ENCODE data around the gene CFAP74.

The CFAP74 gene

DNA sequence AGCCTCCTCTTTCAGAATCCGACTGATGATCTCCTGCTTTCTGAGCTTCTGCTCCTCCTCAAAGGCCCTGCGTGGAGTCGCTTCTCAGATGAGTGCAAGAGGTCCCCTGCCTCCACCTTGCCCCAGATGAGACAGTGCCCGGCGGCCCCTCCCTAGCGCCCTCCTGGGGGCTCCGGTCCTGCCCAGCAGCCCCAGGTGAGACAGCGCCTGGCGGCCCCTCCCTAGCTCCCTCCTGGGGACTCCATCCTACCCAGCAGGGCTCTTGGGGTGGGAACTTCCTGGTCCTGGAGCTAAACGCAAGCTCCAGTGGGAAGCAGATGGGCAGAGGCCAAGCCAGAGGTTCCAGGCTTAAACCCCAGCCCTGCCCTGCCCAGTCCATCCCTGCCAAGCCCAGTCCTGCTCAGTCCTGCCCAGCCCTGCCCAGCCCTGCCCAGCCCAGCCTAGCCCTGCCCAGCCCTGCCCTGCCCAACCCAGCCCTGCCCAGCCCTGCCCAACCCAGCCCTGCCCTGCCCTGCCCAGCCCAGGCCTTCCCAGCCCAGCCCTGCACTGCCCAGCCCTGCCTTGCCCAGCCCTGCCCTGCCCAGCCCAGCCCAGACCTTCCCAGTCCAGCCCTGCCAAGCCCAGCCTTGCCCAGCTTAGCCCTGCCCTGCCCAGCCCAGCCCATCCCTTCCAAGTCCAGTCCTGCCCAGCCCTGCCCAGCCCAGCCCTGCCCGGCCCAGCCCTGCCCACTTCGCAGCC, 34.6 kb downstream of the CFAP74 start:
- ATAC-seq (ENCODE audit: insufficient read depth, low read depth): no peak
- TF ChIP-seq, protein P1, sequence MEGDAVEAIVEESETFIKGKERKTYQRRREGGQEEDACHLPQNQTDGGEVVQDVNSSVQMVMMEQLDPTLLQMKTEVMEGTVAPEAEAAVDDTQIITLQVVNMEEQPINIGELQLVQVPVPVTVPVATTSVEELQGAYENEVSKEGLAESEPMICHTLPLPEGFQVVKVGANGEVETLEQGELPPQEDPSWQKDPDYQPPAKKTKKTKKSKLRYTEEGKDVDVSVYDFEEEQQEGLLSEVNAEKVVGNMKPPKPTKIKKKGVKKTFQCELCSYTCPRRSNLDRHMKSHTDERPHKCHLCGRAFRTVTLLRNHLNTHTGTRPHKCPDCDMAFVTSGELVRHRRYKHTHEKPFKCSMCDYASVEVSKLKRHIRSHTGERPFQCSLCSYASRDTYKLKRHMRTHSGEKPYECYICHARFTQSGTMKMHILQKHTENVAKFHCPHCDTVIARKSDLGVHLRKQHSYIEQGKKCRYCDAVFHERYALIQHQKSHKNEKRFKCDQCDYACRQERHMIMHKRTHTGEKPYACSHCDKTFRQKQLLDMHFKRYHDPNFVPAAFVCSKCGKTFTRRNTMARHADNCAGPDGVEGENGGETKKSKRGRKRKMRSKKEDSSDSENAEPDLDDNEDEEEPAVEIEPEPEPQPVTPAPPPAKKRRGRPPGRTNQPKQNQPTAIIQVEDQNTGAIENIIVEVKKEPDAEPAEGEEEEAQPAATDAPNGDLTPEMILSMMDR (IDR thresholded peaks at IDR 0.05; ENCODE audit: borderline replicate concordance, extremely low read depth, low read length, poor library complexity, severe bottlenecking): no peak
- TF ChIP-seq EZH2 (IDR thresholded peaks at IDR 0.05; ENCODE audit: borderline replicate concordance, low read depth, low read length, severe bottlenecking): no peak
- H3K9ac ChIP-seq (ENCODE audit: low read depth, low read length): no peak overlapping the region
- DNase-seq: no peak
- H3K27me3 ChIP-seq (ENCODE audit: insufficient read depth, low read length, poor library complexity): no peaks in the 10 kb centered on the region
- no peaks in the 10 kb centered on the region; the same call in 1 of the 2 replicates for H4K20me1 ChIP-seq (ENCODE audit: insufficient read depth, low read length)
- no peak overlapping the region for H3K27ac ChIP-seq (ENCODE audit: low read length)
- no peaks in the 10 kb centered on the region for H3K9me3 ChIP-seq (ENCODE audit: insufficient read depth, low read length, severe bottlenecking)
- no peak overlapping the region for H3K4me3 ChIP-seq (ENCODE audit: low read depth in 1 of 2, low read length in 2 of 2)
- H3K36me3 ChIP-seq (ENCODE audit: insufficient read depth, low read length): no peaks in the 10 kb centered on the region
- H2AFZ ChIP-seq (ENCODE audit: low read depth, low read length): no peak overlapping the region
- no peaks in the 10 kb centered on the region for H3K4me1 ChIP-seq (ENCODE audit: insufficient read depth, low read length)
- H3K79me2 ChIP-seq (ENCODE audit: insufficient read depth, low read length): no peaks in the 10 kb centered on the region
- H3K4me2 ChIP-seq (ENCODE audit: insufficient read depth, low read length): no peak overlapping the region

DNA sequence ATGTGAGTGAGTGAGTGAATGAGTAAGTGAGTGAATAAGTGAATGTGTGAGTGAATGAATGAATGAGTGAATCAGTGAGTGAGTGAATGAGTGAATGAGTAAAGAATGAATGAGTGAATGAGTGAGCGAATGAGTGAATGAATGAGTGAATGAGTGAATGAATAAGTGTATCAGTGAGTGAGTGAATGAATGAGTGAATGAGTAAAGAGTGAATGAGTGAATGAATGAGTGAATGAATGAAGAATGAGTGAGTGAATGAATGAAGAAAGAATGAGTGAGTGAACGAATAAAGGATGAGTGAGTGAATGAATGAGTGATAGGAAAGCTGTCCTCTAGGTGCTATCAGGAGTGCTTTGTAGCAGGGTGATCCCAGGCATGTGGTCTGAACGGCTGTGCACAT, 35.7 kb downstream of the CFAP74 start:
- no peaks in the 10 kb centered on the region for H3K9me3 ChIP-seq (ENCODE audit: insufficient read depth, low read length, severe bottlenecking)
- H3K27ac ChIP-seq (ENCODE audit: low read length): no peak overlapping the region
- no peaks in the 10 kb centered on the region for H3K27me3 ChIP-seq (ENCODE audit: insufficient read depth, low read length, poor library complexity)
- no peaks in the 10 kb centered on the region for H3K36me3 ChIP-seq (ENCODE audit: insufficient read depth, low read length)
- ATAC-seq (ENCODE audit: insufficient read depth, low read depth): no peak
- no peak overlapping the region for H3K9ac ChIP-seq (ENCODE audit: low read depth, low read length)
- H2AFZ ChIP-seq (ENCODE audit: low read depth, low read length): no peak overlapping the region
- no peaks in the 10 kb centered on the region for H3K4me1 ChIP-seq (ENCODE audit: insufficient read depth, low read length)
- no peaks in the 10 kb centered on the region for H3K79me2 ChIP-seq (ENCODE audit: insufficient read depth, low read length)
- H3K4me3 ChIP-seq (ENCODE audit: low read depth in 1 of 2, low read length in 2 of 2): no peak overlapping the region
- no peak for DNase-seq
- TF ChIP-seq, protein P1 (IDR thresholded peaks at IDR 0.05; ENCODE audit: borderline replicate concordance, extremely low read depth, low read length, poor library complexity, severe bottlenecking): no peak
- no peak for TF ChIP-seq EZH2 (IDR thresholded peaks at IDR 0.05; ENCODE audit: borderline replicate concordance, low read depth, low read length, severe bottlenecking)
- no peaks in the 10 kb centered on the region; the same call in 1 of the 2 replicates for H4K20me1 ChIP-seq (ENCODE audit: insufficient read depth, low read length)
- H3K4me2 ChIP-seq (ENCODE audit: insufficient read depth, low read length): no peak overlapping the region

DNA sequence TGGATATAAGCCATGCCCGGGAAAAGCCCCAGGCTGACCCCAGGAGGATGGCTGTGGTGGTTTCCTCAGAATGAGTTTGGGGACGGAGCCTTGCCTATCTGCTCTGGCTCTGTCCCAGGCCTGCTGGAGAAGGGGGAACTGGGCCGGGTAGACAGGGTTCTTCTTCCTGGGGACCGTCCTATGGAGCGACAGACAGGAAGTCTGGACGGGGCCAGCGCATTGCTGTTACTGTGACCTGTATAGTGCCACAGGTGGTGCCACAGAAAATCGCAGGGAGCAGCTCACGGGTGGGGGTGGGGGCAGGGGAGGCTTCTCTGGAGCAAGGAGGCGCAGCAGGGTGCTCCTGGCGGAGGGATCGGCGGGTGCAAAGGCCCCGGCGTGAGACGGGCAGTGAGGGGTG, 36.4 kb downstream of the CFAP74 start:
- no peak overlapping the region for H3K4me2 ChIP-seq (ENCODE audit: insufficient read depth, low read length)
- DNase-seq: no peak
- no peak for ATAC-seq (ENCODE audit: insufficient read depth, low read depth)

More for the DNA sequence above, 36.4 kb downstream of the CFAP74 start:
- Histone ChIP-seq H3K27me3 (ENCODE audit: insufficient read depth, low read length, poor library complexity) (no peaks in the 10 kb centered on the region), H4K20me1 (ENCODE audit: insufficient read depth, low read length) (no peaks in the 10 kb centered on the region; the same call in 1 of the 2 replicates), H3K4me1 (ENCODE audit: insufficient read depth, low read length) (no peaks in the 10 kb centered on the region), H3K79me2 (ENCODE audit: insufficient read depth, low read length) (no peaks in the 10 kb centered on the region), H3K9me3 (ENCODE audit: insufficient read depth, low read length, severe bottlenecking) (no peaks in the 10 kb centered on the region), H3K27ac (ENCODE audit: low read length) (no peak overlapping the region), H2AFZ (ENCODE audit: low read depth, low read length) (no peak overlapping the region), H3K36me3 (ENCODE audit: insufficient read depth, low read length) (no peaks in the 10 kb centered on the region), H3K4me3 (ENCODE audit: low read depth in 1 of 2, low read length in 2 of 2) (no peak overlapping the region), H3K9ac (ENCODE audit: low read depth, low read length) (no peak overlapping the region)
- TF ChIP-seq, protein P1 (IDR thresholded peaks at IDR 0.05; ENCODE audit: borderline replicate concordance, extremely low read depth, low read length, poor library complexity, severe bottlenecking): no peak
- TF ChIP-seq EZH2 (IDR thresholded peaks at IDR 0.05; ENCODE audit: borderline replicate concordance, low read depth, low read length, severe bottlenecking): no peak

All from DND-41 (cell line).